ENCODE data around the gene VWA8. TPM values are rescaled to one million over a fixed set of nuclear protein-coding genes. Genes with fewer than 3 reads are reported as not detected.
"Not testable (repeated sequence)": the region's sequence is repeated elsewhere in the genome, so short reads cannot be mapped to it uniquely, and the experiment has no call there.

The VWA8 gene
- polyA plus RNA-seq, 1 experiment, result 12.4 TPM

GRCh38 chr13:41895478-41895877, 65.4 kb downstream of the VWA8 start:
- Histone ChIP-seq H3K27me3 (ENCODE audit: control insufficient read depth, insufficient read depth, low read length) (no peaks in the 10 kb centered on the region), H3K4me3 (ENCODE audit: low read depth, low read length) (no peak overlapping the region), H3K27ac (ENCODE audit: low read depth, low read length) (no peak overlapping the region), H3K9me3 (ENCODE audit: control insufficient read depth, insufficient read depth, low read length) (no peaks in the 10 kb centered on the region)
- CTCF ChIA-PET, result interaction anchor here (0.6 kb wide), 1 partner anchor 222 kb away, joined by 5 read pairs; no protein-coding TSS in a partner anchor
- POLR2A ChIA-PET, result no interaction called here
- no peak for DNase-seq (ENCODE audit: low read depth, low spot score)
- no peak for TF ChIP-seq CTCF (IDR thresholded peaks at IDR 0.05; ENCODE audit: low read depth, low read length)

- Histone ChIP-seq H3K27ac (ENCODE audit: low read depth, low read length) (no peak overlapping the region), H3K4me3 (ENCODE audit: low read depth, low read length) (no peak overlapping the region), H3K9me3 (ENCODE audit: control insufficient read depth, insufficient read depth, low read length) (no peaks in the 10 kb centered on the region), H3K27me3 (ENCODE audit: control insufficient read depth, insufficient read depth, low read length) (no peaks in the 10 kb centered on the region)
- no peak for DNase-seq (ENCODE audit: low read depth, low spot score)
- TF ChIP-seq CTCF (IDR thresholded peaks at IDR 0.05; ENCODE audit: low read depth, low read length), result no peak
- ChIA-PET CTCF (interaction anchor here (0.7 kb wide), 1 partner anchor 9 kb away, joined by 3 read pairs; no protein-coding TSS in a partner anchor), POLR2A (no interaction called here)
These were observed 69.8 kb downstream of the VWA8 start for GRCh38 chr13:41891119-41891518.

GRCh38 chr13:41883147-41883546, 77.8 kb downstream of the VWA8 start:
- Histone ChIP-seq H3K4me3 (ENCODE audit: low read depth, low read length) (no peak overlapping the region), H3K9me3 (ENCODE audit: control insufficient read depth, insufficient read depth, low read length) (peaks cover 2% of the 10 kb centered on the region; the same call in 1 of the 2 replicates), H3K27ac (ENCODE audit: low read depth, low read length) (no peak overlapping the region), H3K27me3 (ENCODE audit: control insufficient read depth, insufficient read depth, low read length) (no peaks in the 10 kb centered on the region)
- CTCF ChIA-PET, result no interaction called here
- no peak for DNase-seq (ENCODE audit: low read depth, low spot score)
- POLR2A ChIA-PET, result no interaction called here
- TF ChIP-seq CTCF (IDR thresholded peaks at IDR 0.05; ENCODE audit: low read depth, low read length), result no peak

- CTCF ChIA-PET, result not testable (repeated sequence)
These were observed 79.0 kb downstream of the VWA8 start for GRCh38 chr13:41881890-41882289.

GRCh38 chr13:41880966-41881365, 79.9 kb downstream of the VWA8 start:
- CTCF ChIA-PET, result no interaction called here
- Histone ChIP-seq H3K9me3 (ENCODE audit: control insufficient read depth, insufficient read depth, low read length) (peaks cover 2% of the 10 kb centered on the region; the same call in 1 of the 2 replicates), H3K27ac (ENCODE audit: low read depth, low read length) (no peak overlapping the region), H3K4me3 (ENCODE audit: low read depth, low read length) (no peak overlapping the region), H3K27me3 (ENCODE audit: control insufficient read depth, insufficient read depth, low read length) (no peaks in the 10 kb centered on the region)
- POLR2A ChIA-PET, result no interaction called here
- TF ChIP-seq CTCF (IDR thresholded peaks at IDR 0.05; ENCODE audit: low read depth, low read length), result no peak
- DNase-seq (ENCODE audit: low read depth, low spot score), result no peak

More at GRCh38 chr13:41881890-41882289, 79.0 kb downstream of the VWA8 start:
- DNase-seq (ENCODE audit: low read depth, low spot score); H3K4me3 ChIP-seq (ENCODE audit: low read depth, low read length); H3K27ac ChIP-seq (ENCODE audit: low read depth, low read length); H3K27me3 ChIP-seq (ENCODE audit: control insufficient read depth, insufficient read depth, low read length); POLR2A ChIA-PET; H3K9me3 ChIP-seq (ENCODE audit: control insufficient read depth, insufficient read depth, low read length): not testable (repeated sequence)

- no peak for DNase-seq (ENCODE audit: low read depth, low spot score)
- Histone ChIP-seq H3K27me3 (ENCODE audit: control insufficient read depth, insufficient read depth, low read length) (no peaks in the 10 kb centered on the region), H3K27ac (ENCODE audit: low read depth, low read length) (no peak overlapping the region), H3K9me3 (ENCODE audit: control insufficient read depth, insufficient read depth, low read length) (no peaks in the 10 kb centered on the region), H3K4me3 (ENCODE audit: low read depth, low read length) (no peak overlapping the region)
- ChIA-PET POLR2A (no interaction called here), CTCF (interaction anchor here (1.3 kb wide), 1 partner anchor 197 kb away, joined by 5 read pairs; no protein-coding TSS in a partner anchor)
- no peak for TF ChIP-seq CTCF (IDR thresholded peaks at IDR 0.05; ENCODE audit: low read depth, low read length)
These were observed 96.3 kb downstream of the VWA8 start for GRCh38 chr13:41864658-41865057.

GRCh38 chr13:41862659-41863058, 98.2 kb downstream of the VWA8 start:
- H3K27ac ChIP-seq (ENCODE audit: low read depth, low read length); H3K9me3 ChIP-seq (ENCODE audit: control insufficient read depth, insufficient read depth, low read length); POLR2A ChIA-PET; DNase-seq (ENCODE audit: low read depth, low spot score); H3K4me3 ChIP-seq (ENCODE audit: low read depth, low read length); H3K27me3 ChIP-seq (ENCODE audit: control insufficient read depth, insufficient read depth, low read length): not testable (repeated sequence)
- CTCF ChIA-PET, result interaction anchor here (0.6 kb wide), 1 partner anchor 32 kb away, joined by 3 read pairs; no protein-coding TSS in a partner anchor
